AG04449 (cell line): ENCODE data around the gene ANKRD20A1.
"Not testable (repeated sequence)": the region's sequence is repeated elsewhere in the genome, so short reads cannot be mapped to it uniquely, and the experiment has no call there.

Experiments
- CTCF ChIA-PET: fragments of 350-600 bp; formaldehyde crosslinking; extraction: SDS; loops from one replicate; lab custom pipeline; 2021; ENCODE audit warnings: antibody characterized with exemption; lab: Yijun Ruan, JAX
- POLR2A ChIA-PET: fragments of 400-600, 350-600 bp; formaldehyde crosslinking; extraction: SDS; loops from one replicate; lab custom pipeline; 2020; ENCODE audit warnings: antibody characterized with exemption, inconsistent platforms; lab: Yijun Ruan, JAX
- DNase-seq: peaks from one replicate; pipeline ENCODE4 v3.0.0-alpha.2; 2010; ENCODE audit warnings: low read depth, low spot score
- H3K4me3 ChIP-seq: 2 replicates; pipeline ENCODE4 v1.5.1; 2011; ENCODE audit warnings: low read depth, mild to moderate bottlenecking, control low read depth, low read length

Gene ANKRD20A1

GRCh38 chr9:67858871-67859270 lies at the start of gene ANKRD20A1:
Gene ANKRD20A1 (plus strand): TSS chr9:67858931. CDS start chr9:67859427, 496 bp downstream.
- CTCF ChIA-PET, H3K4me3 ChIP-seq, DNase-seq, POLR2A ChIA-PET: not testable (repeated sequence)

GRCh38 chr9:67832088-67832487 lies 26.6 kb upstream of the ANKRD20A1 start:
- CTCF ChIA-PET, DNase-seq, POLR2A ChIA-PET, H3K4me3 ChIP-seq: not testable (repeated sequence)
